Measurements from ENCODE around the gene TBC1D9B.
"Not testable (repeated sequence)": the region's sequence is repeated elsewhere in the genome, so short reads cannot be mapped to it uniquely, and the experiment has no call there.

The TBC1D9B gene

DNA sequence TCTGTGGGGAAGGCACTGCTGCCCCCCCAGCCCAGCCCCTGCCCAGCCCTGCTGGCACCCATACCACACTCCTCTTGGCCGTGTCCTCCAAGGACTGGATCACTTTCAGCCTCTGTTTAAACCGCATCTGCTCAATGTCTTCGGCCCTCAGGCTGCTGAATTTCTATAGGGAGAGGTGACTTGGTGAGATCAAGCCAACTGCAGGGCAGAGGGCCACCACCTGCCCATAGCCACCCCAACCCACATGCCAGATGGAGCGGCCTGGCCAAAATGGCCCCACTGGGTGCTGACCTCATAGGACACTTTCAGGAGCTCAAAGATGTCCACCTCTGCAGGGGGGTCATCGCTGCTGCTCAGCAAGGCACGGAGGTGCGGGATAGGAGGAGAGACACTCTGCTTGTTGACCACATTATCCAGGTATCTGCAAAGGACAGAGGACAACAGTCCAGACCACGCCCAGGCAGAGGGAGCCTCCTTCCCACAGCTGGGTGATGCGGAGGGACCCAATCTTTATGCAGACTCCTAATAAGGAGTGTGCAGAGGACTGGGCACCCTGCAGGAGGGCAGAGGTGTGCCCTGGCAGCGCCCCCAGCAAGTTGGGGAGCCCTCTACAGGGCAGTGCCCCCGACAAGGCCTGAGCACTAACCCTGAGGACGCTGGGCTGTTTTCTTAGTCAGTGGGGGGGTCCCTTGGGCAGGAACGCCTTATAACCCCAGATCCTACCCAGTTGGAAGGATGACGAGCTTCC is 34.7 kb downstream of the TBC1D9B start:
- Histone ChIP-seq H3K79me2 (ENCODE audit: low read length) (no peaks in the 10 kb centered on the region), H3K27ac (ENCODE audit: low read length) (no peak overlapping the region), H3K4me2 (ENCODE audit: low read length) (no peak overlapping the region), H3K9me3 (ENCODE audit: insufficient read depth, low read length) (no peaks in the 10 kb centered on the region), H3K27me3 (ENCODE audit: low read depth, low read length) (no peaks in the 10 kb centered on the region), H3K4me3 (ENCODE audit: low read length) (no peak overlapping the region), H3K36me3 (replicated peaks; ENCODE audit: low read depth, low read length) (peaks cover 71% of the 10 kb centered on the region), H3K4me1 (ENCODE audit: low read length) (no peaks in the 10 kb centered on the region), H3K9ac (ENCODE audit: low read length) (no peak overlapping the region), H2AFZ (ENCODE audit: low read depth, low read length) (no peak overlapping the region), H4K20me1 (ENCODE audit: insufficient read depth, low read length) (no peaks in the 10 kb centered on the region)
- TF ChIP-seq, protein P1, sequence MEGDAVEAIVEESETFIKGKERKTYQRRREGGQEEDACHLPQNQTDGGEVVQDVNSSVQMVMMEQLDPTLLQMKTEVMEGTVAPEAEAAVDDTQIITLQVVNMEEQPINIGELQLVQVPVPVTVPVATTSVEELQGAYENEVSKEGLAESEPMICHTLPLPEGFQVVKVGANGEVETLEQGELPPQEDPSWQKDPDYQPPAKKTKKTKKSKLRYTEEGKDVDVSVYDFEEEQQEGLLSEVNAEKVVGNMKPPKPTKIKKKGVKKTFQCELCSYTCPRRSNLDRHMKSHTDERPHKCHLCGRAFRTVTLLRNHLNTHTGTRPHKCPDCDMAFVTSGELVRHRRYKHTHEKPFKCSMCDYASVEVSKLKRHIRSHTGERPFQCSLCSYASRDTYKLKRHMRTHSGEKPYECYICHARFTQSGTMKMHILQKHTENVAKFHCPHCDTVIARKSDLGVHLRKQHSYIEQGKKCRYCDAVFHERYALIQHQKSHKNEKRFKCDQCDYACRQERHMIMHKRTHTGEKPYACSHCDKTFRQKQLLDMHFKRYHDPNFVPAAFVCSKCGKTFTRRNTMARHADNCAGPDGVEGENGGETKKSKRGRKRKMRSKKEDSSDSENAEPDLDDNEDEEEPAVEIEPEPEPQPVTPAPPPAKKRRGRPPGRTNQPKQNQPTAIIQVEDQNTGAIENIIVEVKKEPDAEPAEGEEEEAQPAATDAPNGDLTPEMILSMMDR (IDR thresholded peaks at IDR 0.05; ENCODE audit: low read depth, low read length), result no peak
- TF ChIP-seq EZH2phosphoT487 (IDR thresholded peaks at IDR 0.05; ENCODE audit: low read depth), result no peak

DNA sequence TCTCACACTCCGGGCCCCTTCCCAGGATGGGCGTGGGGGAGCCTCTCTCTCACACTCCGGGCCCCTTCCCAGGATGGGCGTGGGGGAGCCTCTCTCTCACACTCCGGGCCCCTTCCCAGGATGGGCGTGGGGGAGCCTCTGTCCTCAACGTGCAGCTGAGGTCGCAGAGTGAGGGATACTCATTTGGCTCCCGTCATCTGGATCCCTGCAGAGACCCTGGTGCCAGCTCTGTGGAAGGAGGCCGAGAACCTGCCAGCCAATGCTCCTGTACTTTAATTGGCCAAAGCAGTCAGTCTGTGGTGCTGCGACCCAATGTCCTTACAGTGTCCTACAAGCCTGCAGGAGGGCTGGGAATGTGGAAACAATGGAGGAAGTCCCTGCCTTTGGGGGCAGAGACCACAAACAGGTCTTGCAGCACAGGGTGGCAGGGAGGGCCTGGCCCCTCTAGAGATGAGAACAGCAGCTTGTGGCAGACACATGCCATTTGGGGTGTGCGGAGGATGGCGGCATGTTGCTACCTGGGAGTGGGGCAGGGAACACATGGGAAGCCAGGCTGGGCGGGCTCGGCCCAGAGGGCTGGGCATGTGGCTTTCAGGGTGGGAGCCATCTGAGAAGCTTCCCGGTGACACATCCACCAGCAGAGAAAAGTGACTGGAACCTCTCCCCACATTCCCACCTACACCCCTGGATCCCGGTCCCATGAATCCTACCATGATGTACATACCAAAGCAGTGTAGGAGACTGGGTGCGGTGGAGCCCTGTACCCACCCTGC is 35.5 kb downstream of the TBC1D9B start:
- Histone ChIP-seq H4K20me1 (ENCODE audit: insufficient read depth, low read length) (no peaks in the 10 kb centered on the region), H3K4me1 (ENCODE audit: low read length) (no peaks in the 10 kb centered on the region)

DNA sequence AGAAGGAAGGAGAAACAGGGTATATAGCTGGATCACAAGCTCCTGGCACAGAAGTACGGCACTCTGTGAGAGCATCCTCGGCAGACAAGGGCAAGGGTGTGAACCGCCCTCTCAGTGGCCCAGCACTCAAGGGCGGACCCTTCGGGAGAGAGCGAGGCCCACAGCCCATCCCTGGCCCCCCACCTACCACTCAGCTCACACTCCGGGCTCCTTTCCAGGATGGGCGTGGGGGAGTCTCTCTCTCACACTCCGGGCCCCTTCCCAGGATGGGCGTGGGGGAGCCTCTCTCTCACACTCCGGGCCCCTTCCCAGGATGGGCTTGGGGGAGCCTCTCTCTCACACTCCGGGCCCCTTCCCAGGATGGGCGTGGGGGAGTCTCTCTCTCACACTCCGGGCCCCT is 36.2 kb downstream of the TBC1D9B start:
- H3K79me2 ChIP-seq (ENCODE audit: low read length); H3K4me3 ChIP-seq (ENCODE audit: low read length); H3K4me2 ChIP-seq (ENCODE audit: low read length); H4K20me1 ChIP-seq (ENCODE audit: insufficient read depth, low read length); H2AFZ ChIP-seq (ENCODE audit: low read depth, low read length); H3K9ac ChIP-seq (ENCODE audit: low read length); H3K9me3 ChIP-seq (ENCODE audit: insufficient read depth, low read length); H3K27ac ChIP-seq (ENCODE audit: low read length); H3K4me1 ChIP-seq (ENCODE audit: low read length); H3K27me3 ChIP-seq (ENCODE audit: low read depth, low read length): not testable (repeated sequence)
- H3K36me3 ChIP-seq (replicated peaks; ENCODE audit: low read depth, low read length), result peaks cover 74% of the 10 kb centered on the region

More for the DNA sequence above, 35.5 kb downstream of the TBC1D9B start:
- no peak overlapping the region for H3K27ac ChIP-seq (ENCODE audit: low read length)
- TF ChIP-seq, protein P1 (IDR thresholded peaks at IDR 0.05; ENCODE audit: low read depth, low read length), result no peak
- no peak for TF ChIP-seq EZH2phosphoT487 (IDR thresholded peaks at IDR 0.05; ENCODE audit: low read depth)
- peaks cover 68% of the 10 kb centered on the region for H3K36me3 ChIP-seq (replicated peaks; ENCODE audit: low read depth, low read length)
- H3K4me3 ChIP-seq (ENCODE audit: low read length), result no peak overlapping the region
- no peak overlapping the region for H2AFZ ChIP-seq (ENCODE audit: low read depth, low read length)
- H3K4me2 ChIP-seq (ENCODE audit: low read length), result no peak overlapping the region
- no peaks in the 10 kb centered on the region for H3K9me3 ChIP-seq (ENCODE audit: insufficient read depth, low read length)
- H3K79me2 ChIP-seq (ENCODE audit: low read length), result no peaks in the 10 kb centered on the region
- H3K27me3 ChIP-seq (ENCODE audit: low read depth, low read length), result no peaks in the 10 kb centered on the region
- H3K9ac ChIP-seq (ENCODE audit: low read length), result no peak overlapping the region

DNA sequence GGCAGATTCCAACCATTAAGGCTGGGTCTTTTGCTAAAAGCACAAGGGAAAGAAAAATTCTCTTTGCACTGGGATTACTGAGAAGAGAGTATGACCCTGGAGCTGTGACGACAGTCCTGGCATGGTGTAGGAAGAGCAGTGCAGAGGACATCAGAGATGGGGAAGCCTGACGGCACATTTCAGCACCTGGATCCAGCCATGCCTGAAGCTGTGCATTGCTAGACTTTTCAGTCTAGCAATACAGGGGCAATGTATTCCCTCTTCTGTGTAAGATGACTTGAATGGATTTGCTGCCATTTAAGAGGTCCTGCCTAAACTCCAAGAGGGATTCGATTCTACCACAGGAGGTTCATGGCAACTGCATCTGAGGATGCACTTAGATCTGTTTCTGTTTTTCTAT is 36.7 kb downstream of the TBC1D9B start:
- TF ChIP-seq EZH2phosphoT487 (IDR thresholded peaks at IDR 0.05; ENCODE audit: low read depth), result no peak
- TF ChIP-seq, protein P1 (IDR thresholded peaks at IDR 0.05; ENCODE audit: low read depth, low read length), result no peak
- Histone ChIP-seq H2AFZ (ENCODE audit: low read depth, low read length) (no peak overlapping the region), H3K27me3 (ENCODE audit: low read depth, low read length) (no peaks in the 10 kb centered on the region), H3K4me1 (ENCODE audit: low read length) (no peaks in the 10 kb centered on the region), H3K27ac (ENCODE audit: low read length) (no peak overlapping the region), H3K4me2 (ENCODE audit: low read length) (no peak overlapping the region), H4K20me1 (ENCODE audit: insufficient read depth, low read length) (peaks cover 5% of the 10 kb centered on the region; the same call in 1 of the 2 replicates), H3K36me3 (replicated peaks; ENCODE audit: low read depth, low read length) (peaks cover 75% of the 10 kb centered on the region), H3K79me2 (ENCODE audit: low read length) (no peaks in the 10 kb centered on the region), H3K9ac (ENCODE audit: low read length) (no peak overlapping the region), H3K4me3 (ENCODE audit: low read length) (no peak overlapping the region), H3K9me3 (ENCODE audit: insufficient read depth, low read length) (no peaks in the 10 kb centered on the region)
